GM19395 (cell line): Measurements from ENCODE around the gene ZNF512B.
"Not testable (repeated sequence)": the region's sequence is repeated elsewhere in the genome, so short reads cannot be mapped to it uniquely, and the experiment has no call there.

Experiments
- ATAC-seq: cut with Tn5 transposase; IDR thresholded peaks from one replicate; pipeline ENCODE4 v1.9.1; 2021; ENCODE audit warnings: mild to moderate bottlenecking, moderate library complexity; ENCODE audit not compliant: unreplicated experiment

Gene ZNF512B

DNA sequence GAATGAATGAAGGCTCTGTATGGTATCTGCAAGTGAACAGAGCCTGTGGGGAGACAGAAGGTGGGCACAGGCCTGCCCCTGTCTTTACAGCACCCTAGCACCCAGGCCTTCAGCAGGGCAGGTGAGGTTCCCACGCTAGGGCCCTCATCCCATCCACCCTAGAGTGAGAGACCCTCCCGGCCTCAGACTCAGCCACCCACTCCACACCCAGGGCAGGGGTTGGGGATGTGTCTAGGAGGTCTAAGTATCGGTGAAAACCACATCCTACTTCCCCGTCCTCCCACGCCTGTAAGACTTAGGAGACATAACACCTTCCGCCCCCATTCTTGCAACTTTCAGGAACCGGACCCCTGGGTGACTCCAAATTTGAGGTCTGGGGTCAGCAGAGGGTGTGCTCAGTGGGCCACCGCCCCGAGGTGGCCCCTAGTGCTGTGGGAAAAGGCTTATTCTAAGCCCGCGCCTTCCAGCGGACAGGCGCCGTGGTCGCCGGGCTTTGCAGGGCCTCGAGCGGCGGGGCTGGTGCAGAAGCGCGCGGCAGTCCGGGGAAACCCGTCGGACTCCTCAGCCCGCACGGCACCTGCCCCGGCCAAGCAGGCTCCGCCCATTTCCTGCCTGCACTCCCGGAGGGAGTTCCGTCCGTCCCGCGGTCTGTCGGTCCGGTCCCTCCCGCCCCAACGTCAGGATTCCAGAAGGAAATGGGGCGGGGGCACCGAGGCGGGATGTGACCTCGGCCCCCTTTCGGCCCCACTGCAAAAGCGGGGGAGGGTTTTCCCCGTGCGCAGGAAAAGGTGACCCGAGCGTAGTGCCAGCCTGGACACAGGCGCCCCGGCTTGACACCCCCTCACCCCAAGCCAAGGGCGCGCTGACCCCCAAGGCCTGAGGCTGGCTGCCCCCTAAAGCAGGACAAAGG lies 8.8 kb upstream of the ZNF512B start:
- peak; percentile 36 for ATAC-seq

DNA sequence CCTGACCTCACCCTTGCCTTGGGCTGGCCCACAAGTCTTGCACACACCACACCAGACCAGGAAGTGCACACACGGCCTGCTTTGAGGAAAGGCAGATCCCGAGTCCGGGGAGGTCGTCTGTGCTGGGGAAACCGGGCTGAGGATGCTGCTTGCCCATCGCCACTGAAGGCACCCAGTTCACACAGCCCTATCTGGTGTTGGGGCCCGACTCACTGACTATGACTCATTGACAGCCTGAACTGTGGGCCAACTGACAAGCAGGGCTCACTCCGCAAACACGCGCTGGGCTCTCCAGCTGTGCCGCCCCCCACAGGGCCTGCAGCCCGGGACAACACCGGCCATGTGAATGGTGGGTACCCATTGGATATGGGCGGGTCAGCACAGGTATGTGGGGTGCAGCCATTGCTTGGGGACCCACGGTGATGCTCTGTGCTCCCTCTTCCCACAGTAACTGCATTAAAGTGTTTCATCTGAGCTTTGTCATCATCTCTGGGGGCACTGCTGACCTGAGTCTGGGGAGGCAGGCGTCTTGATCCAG lies 8.1 kb upstream of the ZNF512B start:
- no peak for ATAC-seq

DNA sequence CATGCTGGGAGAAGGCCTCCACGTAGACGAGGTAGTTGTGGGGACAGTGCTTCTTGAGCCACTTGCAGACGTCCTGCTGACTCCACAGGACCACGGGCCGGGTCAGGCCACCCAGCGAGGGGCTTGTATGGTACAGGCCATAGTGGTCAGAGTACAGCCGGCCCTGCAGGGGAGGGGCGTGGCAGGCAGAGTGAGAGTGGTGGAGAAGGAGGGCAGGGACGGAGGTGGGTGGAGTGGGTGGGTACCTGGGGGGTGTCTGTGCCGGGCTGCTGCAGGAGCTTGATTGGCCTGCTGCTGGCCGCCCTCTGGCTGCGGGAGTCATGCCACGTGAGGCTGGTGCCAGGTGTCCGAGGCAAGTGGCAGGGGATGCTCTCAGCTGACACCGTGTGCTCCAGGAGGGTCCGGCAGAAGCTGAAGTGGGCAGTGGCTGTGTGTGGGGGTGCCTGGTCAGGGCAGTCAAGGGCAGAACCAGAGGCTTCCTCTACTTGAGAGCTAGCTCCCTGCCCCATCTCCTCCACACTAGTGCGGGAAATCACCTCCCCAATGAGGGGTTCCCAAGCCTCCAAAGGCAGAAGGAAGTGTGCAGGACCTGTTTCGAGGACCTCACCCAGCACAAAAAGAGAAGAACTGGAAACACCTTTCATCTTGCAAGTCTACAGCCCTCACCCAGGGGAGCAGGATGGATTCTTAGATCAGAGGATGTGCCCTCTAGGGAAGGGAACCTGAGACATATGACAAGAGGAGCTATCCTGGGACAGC lies 7.4 kb upstream of the ZNF512B start:
- no peak for ATAC-seq

DNA sequence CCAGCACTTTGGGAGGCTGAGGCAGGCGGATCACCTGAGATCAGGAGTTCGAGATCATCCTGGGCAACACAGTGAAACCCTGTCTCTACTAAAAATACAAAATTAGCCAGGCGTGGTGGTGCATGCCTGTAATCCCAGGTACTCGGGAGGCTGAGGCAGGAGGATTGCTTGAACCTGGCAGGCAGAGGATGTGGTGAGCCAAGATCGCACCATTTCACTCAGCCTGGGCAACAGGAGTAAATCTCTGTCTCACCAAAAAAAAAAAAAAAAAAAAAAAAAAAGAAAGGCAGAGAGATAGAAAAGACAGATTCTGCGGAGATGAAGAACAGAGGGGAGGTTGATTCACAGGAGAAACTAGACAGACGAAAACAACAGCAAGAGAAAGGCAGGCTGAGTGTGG lies 6.8 kb upstream of the ZNF512B start:
- not testable (repeated sequence) for ATAC-seq

DNA sequence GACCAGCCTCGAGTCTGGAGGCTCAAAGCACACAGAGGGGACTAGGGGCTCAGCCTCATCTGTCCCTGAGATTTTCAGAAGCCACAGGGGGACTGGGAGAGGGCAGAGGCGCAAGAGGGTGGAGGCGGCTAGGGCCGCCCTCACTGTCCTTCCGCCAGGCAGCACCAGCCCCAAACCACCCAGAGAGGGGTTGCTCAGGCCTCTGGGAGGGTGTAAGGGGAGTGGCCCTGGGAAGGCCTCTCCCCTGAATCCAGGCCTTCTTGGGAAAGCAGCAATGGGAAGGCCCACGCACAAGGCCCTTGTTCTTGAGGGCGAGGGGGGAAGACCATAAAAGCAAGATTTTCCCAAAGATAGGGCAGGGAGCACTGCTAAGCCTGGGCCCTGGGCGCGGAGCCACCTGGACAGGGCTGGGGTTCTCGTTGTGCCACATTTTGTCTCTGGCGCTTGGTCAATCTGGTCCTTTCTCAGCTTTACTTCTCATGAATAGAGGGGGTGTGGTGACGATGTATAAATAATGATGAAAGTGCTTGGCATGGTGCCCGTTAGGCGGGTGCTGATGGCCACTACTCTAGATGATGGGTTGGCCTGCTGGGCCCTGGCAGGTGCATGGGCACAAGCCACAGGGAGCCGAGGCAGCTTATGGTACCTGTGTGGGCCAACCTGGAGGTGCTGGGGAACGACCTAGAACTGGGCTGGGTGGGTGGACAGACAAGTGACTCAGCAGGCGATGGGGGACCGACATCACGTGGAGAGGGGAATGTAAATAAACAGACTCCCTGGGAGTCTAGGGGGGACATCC lies 4.9 kb upstream of the ZNF512B start:
- ATAC-seq, result no peak

DNA sequence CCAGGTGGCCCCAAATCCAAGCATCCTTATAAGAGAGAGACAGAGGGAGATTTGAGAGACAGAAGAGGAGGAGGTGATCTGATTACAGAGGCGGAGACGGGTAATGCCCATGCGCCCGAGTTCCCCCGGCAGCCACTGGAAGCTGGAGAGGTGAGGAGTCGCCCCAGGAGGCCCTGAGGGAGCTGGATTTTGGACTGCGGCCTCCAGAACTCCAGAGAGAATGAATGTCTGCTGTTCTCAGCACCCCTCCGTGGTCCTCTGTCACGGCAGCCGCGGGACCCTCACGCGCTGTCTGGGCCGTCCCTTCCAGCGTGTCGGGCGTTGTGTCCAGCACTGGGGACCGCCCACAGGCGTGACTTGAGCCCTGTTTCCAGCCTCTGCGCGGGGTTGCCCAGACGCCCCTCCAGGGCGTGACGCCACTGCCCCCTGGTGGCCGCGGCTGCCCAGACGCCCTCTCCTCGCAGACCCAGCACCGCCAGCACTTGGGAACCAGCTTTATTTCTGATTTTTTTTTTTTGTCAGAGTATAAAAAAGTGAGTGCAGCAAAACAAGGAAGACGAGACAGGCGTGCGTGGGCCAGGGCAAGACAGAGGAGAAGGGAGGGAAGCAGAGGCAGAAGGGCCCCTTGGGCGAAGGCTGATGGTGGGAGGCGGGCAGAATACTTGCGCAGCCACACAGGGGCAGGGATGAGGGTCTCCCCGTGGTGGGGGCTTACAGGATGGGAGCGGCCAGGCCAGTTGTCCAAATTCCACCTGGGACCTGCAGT lies 4.1 kb upstream of the ZNF512B start:
- no peak for ATAC-seq

DNA sequence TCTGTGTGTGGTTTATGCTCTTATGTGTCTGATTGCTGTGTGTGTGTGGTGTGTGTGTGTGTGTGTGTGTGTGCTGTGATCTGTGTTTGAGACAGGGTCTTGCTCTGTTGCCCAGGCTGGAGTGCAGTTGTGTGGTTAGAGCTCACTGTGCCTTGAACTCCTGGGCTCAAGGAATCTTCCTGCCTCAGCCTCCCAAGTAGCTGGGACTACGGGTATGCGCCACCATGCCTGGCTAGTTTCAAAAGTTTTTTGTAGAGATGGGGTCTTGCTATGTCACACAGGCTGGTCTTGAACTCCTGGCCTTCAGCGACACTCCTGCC lies 3.4 kb upstream of the ZNF512B start:
- no peak for ATAC-seq

DNA sequence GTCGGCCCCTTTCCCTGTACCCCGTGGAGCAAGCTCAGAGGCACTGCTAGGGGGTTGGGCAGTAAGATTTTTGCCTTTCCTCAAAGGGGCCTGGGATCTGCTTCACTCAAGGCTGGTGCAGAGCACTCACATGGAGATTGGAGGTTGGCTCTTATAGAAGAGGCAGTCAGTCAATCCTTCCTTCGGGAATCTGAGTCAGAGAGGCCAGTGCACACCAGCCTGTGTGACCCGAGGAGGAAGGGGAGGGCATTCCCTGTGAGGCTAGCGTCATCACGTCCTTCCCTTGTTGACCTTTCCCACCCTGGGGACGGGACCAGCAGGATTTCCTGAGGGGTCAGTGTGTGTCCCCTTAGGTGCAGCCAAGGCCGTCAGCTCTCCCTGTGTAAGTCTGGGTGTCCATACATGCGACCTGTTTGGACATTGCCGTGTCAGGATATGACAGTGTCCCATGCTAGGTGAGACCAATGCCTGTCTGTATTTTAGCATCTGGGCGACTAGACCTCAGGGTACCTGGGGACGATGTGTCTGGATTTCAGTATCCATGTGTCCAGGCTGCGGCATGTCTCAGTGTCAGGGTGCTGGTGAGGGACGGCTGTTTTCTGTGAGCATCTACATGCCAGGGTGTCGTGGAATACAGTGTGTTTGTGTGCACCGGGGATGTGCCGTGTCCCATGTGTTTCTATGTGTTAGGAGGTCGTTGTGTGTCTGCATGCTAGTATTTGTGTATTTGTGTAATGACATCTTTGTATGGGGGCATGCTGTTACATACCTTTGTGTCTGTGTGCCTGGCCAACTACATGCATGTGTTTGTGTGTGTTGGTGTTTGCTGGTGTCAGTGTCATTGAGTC lies 2.8 kb upstream of the ZNF512B start:
- no peak for ATAC-seq

DNA sequence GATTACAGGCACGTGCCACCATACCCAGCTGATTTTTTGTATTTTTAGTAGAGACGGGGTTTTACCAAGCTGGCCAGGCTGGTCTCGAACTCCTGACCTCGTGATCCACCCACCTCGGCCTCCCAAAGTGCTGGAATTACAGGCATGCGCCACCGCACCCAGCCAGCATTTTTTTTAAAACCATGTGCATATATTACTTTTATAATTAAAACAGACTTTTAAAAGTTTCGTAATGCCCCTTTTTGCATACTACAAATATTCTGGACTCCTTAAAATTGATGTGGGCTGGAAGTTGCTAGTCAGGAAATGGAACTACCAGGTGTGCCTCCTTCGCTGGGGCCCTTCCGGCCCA lies 2.2 kb upstream of the ZNF512B start:
- not testable (repeated sequence) for ATAC-seq

DNA sequence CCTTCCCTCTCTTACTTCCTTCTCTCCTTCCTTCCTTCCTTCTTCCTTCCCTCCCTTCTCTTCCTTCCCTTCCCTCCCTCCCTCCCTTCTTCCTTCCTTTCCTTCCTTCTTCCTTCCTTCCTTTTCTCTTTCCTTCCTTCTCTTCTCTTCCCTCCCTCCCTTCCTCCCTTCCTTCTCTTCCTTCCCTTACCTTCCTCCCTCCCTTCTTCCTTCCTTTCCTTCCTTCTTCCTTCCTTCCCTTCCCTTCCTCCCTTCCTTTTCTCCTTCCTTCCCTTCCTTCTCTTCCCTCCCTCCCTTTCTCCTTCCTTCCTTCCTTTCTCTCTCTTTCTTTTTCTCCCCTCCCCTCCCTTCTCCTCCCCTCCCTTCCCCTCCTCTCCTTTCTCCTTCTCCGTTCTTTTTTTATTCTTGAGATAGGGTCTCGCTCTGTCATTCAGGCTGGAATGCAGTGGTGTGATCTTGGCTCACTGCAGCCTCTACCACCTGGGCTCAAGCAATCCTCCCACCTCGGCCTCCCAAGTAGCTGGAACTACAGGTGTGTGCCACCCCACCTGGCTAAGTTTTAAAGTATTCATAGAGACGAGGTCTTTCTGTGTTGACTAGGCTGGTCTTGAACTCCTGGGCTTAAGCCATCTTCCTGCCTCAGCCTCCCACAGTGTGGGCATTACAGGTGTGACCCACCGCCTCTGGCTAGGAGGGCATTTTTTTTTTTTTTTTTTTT lies 1.1 kb upstream of the ZNF512B start:
- no peak for ATAC-seq

DNA sequence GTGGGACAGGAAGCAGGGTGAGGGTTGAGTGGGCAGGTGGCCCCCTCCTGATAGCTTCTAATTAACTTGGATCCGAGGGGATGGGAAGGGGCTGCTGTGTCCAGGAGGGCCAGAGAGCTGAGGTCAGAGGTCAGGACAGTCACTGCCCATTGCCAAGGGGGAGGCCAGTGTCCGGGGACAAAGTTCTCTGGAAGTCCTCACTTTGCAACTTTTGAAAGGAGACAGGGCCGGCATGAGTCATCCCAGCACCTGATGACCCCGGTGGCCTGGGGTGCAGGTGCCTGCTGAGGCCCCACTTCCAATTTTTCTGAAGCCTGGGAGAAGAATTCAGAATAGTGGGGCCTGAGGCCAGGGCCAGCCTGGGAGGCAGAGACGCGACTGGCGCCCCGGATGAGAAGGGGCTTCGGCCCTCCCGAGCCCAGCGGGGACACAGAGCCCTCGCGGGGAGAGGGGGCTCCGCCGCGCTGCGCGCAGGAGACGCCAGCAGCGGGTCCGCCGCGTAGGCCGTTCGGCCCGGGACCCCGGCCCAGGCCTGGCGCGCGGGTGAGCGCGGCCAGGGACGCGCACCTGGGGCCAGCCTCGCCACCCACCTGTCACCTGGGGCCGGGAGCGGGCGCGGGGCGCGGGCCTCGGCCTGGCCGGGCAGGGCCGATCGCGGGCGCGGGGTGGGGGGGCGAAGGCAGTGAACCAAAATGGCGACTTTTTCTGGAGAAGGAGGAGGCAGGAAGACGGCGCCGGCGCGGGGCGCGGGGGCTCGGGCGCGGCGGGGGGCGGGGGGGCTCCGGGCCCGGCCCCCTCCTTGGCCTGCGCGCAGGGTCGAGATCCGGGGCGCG lies 586 bp downstream of the ZNF512B start:
- no peak for ATAC-seq

DNA sequence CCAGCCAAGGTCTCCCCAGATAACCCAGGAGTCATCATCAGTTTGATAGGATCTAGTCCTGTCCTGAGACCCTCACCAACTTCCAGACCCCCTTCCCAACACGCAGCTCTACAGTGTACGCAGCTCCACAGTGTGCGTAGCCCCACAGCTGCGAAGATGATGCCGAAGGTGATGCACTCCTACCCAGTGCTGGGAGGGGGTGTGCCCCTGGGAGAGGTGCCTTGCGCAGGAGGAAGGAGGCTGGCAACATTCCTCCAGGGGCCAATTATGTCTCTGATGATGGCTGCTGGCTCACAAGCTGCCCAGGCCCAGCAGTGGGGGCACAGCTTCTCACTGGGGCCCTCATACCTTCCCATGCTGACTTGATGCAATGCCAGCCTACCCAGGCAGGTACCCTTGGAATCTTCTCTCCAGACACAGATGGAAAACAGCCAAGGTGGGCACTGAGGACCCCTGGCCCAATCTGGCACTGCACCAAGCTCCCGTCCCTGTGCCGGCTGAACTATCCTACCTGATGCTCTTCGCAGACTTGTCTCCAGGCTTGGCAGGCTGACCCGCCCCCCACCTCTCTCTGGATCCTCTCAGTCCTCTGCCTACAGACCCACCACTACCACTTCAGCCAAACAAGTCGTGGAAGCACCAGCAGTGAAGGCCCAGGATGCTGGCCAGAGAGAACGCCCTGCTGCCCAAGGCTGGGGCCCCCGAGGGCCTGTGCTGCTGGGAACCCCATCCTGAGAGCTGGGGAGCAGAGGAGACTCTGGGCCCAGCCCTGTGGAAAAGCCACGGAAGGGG lies 1.4 kb downstream of the ZNF512B start:
- ATAC-seq, result no peak

DNA sequence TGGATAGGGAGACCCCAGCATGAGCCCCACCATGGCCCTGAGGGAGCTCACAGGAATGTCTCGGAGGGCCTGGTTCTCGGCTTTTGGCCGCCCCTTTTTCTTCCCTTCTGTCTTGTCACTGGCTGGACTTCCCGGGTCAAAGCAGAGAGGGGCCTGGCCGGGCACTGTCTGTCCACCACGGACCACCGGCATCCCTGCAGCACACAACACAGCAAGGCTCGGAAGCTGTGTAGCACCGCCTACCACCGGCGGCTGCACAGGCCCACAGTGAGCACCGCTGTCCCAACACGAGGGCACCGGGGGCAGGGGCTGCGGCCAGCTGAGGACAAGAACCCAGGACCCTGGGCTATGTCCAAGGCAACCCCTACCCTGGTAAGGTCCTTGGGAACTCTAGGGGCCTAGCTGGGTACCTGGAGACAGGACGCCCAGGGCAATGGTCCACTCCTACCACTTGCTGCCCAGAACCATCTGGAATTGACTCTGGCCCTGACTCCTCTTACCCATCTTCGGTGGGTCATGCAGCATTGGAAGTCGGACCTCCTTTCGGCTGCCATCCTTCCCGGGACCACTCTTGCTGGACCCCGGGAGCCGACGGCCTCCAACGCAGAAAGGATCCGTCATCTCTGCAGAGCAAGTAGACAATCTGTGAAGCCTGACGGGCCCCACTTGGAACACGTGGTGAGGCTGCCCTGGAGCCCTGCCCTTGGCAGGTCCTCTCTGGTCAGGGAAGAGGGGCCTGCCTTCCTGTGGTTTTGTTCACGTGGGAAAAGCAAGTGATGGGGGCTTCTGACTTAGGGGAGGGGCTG lies 2.2 kb downstream of the ZNF512B start:
- ATAC-seq, result no peak

DNA sequence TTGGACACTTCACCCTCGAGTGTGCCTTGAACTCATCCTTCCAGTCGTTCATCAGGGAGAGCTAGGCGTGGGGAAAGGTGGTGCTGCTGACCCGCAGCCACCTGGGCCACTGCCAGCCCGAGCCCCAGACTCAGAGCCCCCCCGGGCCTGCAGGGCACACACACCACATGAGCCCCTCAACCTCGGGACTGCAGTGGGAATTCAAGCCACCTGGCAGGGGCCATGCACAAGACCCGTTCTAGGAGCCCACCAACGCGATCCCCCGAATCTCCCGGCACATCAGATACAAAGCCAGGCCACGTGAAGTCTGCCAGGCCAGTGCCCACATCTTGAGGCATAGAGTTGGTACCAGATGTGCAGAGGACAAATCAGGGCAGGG lies 2.8 kb downstream of the ZNF512B start:
- ATAC-seq, result no peak

DNA sequence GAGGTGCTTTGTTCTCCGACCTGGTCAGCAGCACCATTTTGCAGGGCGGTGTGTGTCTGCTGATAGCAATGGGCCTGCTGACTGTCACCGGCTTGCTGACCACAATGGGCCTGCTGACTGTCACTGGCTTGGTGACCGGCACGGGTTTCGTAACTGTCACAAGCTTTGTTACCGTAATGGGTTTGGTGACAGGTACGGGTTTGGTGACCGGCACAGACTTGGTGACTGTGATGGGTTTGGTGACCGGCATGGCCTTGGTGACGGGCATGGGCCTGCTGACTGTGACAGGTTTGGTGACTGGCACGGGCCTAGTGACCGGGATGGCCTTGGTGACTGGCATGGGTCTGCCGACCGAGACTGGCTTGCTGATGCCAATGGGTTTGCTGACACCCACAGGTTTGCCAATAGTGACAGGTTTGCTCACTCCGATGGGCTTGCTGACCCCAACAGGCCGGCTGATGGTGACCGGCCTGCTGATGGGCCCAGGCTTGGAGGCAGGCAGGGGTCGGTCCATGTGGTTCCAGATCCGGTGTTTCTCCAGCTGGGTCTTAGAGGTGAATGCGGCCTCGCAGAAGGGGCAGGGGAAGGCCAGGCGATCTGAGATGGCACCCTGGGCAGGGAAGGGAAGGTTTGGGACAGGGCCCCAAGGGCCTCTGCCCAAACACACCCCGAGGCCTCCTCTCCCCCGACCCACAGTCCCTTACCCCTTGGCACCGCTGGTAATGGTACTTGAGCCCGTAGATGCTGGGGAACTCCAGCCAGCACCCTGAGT lies 3.4 kb downstream of the ZNF512B start:
- no peak for ATAC-seq

DNA sequence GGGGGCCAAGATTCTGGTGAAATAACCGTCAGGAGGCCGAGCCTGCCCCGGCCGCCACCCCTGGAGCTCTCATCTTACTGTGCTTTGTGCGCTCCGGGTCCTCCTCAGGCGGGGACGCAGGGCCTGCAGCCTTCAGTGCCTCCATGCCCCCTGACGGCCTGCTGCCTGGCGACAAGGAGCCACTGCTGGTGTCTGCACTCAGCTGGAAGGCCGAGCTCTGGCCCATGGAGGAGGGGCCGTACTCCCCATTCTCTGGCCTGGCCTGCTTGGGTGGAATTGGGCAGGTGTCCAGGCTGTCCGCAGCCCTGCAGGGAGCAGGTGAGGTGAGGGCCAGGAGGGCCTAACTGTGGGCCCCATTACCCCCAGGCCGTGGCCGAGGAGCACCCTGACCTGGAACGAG lies 5.3 kb downstream of the ZNF512B start:
- no peak for ATAC-seq
